Stimulated activated CD8-positive, alpha-beta memory T cell treated with anti-CD3 and anti-CD28 coated beads, Interleukin-4, amount 100 ng/mL, for 24 hours (primary cell): ENCODE results near the gene MMP2.

ENCODE experiments used
- DNase-seq: peaks from one replicate; pipeline ENCODE4 v3.0.0-alpha.2; 2020; ENCODE audit warnings: low read depth

MMP2 gene

GRCh38 chr16:55478827-55479429 is at the start of gene MMP2:
Gene MMP2 (plus strand): TSS chr16:55479198. CDS start chr16:55479480, 282 bp downstream.
- DNase-seq = no peak

DNA sequence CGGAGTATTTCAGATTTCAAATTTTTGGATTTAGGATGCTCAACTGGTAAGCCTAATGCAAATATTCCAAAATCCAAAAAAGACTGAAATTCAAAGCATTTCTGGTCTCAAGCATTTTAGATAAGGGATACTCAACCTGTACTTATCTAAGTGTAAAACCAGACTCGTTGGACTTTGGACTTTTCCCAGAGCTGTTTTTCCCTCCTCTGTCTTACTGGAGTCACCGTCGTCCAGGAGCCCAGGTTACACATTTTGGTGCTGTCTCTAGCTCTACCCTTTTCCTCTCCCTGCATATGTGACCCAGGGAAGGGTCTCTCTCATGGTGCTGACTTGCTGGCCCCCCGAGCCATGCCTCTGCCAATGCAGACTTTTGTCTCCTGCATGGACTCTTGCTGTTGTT is 46.0 kb upstream of the MMP2 start:
- DNase-seq = no peak

GRCh38 chr16:55433535-55433934 is 45.5 kb upstream of the MMP2 start:
- no peak for DNase-seq

GRCh38 chr16:55434000-55434399 is 45.0 kb upstream of the MMP2 start:
- no peak for DNase-seq

GRCh38 chr16:55435387-55435786 is 43.6 kb upstream of the MMP2 start:
- no peak for DNase-seq

DNA sequence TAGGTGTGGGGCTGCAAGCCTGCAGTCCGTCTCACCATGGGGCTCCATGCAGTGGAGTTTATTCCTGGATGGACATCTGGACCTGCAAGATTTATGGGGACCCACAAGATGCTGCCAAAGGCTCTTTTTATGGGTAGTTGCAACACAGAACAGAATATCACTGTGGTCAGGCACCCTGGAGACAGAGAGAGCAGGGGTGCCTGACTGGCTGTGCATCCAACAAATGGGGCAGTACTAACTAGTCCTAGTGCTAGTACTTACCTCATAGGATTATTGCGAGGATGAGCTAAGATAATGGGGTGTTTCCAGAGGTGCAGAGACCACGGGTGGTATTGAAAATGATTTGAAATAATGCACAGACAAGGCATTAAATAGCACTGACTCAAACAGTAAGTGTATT is 42.4 kb upstream of the MMP2 start:
- no peak for DNase-seq

DNA sequence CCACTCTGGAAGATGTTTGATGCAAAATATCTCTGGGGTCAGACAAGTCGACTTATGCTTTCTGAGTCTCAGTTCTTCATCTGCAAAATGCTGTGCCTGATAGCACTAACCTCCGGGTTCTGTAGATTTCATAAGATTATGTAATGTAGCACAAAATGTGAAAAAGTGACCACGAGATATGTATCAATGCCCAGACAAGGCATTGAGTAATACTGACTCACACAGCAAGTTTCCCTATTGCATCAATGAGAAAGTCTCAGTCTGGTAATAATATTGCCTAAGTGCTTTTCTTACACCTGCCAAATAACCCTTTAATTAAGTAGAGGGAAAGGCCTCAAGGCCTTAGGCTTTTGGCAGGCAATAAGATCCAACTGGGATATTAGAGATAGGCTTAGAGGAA is 41.4 kb upstream of the MMP2 start:
- DNase-seq = no peak

DNA sequence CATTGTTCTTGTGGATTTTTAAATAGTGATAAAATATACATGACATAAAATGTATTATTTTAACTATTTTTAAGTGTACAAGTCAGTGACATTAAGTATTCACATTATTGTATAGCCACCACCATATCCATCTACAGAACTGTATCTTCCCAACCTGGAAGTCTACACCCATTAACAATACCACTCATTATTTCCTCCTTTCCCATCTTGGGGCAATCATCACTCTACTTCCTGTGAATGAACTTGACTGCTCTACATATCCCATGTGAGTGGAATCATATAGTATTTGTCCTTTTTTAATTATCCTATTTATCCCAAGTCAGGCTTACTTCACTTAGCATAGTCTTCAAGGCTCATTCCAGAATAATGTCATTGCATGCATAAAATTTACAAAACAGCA is 40.7 kb upstream of the MMP2 start:
- no peak for DNase-seq

- no peak for DNase-seq
Measured at GRCh38 chr16:55439101-55439690, 39.8 kb upstream of the MMP2 start.

- DNase-seq = no peak
Measured at GRCh38 chr16:55443434-55444346, 35.3 kb upstream of the MMP2 start.

- no peak for DNase-seq
Measured at GRCh38 chr16:55444754-55445485, 34.1 kb upstream of the MMP2 start.

- DNase-seq = no peak
Measured at GRCh38 chr16:55447231-55447630, 31.8 kb upstream of the MMP2 start.

- DNase-seq = no peak
Measured at GRCh38 chr16:55452996-55453395, 26.0 kb upstream of the MMP2 start.

GRCh38 chr16:55453909-55454308 is 25.1 kb upstream of the MMP2 start:
- DNase-seq = no peak

DNA sequence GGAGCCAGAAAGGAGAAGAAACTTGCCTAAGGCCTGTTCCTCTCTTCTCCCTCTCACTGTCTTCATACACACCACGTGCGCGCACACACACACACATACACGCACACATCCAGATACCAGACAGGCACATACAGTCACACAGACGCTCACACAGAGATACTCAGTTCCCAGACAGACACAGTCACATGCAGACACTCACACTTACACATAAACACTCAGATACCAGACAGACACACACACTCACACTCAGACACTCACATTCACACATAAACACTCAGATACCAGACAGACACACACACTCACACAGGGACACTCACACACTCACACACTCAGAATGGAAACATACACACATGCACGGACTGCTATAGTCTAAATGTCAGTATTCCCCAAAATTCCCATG is 24.1 kb upstream of the MMP2 start:
- DNase-seq = no peak

GRCh38 chr16:55462241-55462640 is 16.8 kb upstream of the MMP2 start:
- DNase-seq = no peak

DNA sequence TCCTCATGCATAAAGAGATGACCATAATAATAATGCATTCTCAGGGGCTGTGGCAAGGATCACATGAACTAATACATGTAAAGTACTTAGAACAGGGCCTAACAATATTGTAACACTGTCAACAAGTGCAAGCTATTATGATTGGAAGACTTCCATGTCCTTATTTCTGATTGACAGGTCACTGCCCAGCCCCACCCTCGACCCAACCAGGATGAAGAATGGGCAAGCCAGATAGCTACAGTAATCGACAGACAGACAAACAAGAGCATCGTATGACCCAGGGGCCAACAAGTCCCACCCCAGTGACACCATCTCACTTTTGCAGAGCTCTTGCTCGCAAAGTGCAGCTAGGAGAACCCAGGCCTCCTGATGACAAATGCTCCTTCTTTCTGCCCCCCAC is 14.6 kb upstream of the MMP2 start:
- no peak for DNase-seq

GRCh38 chr16:55465077-55465896 is 13.7 kb upstream of the MMP2 start:
- peak; percentile 67 for DNase-seq

DNA sequence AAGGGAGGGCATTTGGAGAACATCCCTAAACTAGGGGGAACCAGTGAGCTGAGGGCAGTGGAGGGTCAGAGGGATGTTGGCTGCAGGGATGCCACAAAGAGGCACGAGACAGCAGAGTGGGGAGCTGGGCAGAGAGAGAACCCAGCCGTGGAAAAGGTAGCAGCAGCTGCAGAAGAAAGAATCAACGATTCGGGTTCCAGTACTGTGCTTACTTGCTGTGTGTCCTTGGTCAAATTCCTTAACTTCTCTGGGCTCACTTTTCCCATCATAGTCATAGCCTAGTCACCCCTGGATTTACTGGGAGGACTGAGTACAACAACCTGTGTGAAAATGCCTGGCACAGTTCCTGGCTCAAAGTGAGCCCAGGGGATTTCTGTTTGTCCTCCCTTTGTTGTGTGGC is 12.8 kb upstream of the MMP2 start:
- no peak for DNase-seq

DNA sequence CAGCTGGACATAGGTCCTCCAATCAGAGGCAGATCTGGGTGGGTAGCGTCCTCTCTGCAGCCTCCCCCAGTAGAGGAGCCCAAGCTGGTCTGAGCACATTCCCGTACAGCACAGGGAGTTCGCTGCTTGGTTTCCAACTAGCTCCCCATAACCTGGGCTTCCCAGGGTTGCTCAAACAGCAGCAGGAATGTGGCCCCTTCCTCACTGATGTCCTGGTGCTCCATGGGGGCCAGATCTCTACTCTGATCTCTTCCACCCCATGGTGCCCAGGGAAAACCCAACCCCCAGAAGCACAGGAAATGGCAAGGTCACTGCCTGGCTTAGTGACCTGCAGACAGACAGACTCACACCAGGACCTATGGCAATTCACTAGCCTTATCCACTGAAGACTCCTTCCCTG is 11.1 kb upstream of the MMP2 start:
- DNase-seq = no peak

GRCh38 chr16:55468352-55468990 is 10.5 kb upstream of the MMP2 start:
- no peak for DNase-seq
